SK-N-SH (cell line): ENCODE measurements around the gene HEBP1. TPM values are rescaled to one million over a fixed set of nuclear protein-coding genes. Genes with fewer than 3 reads are reported as not detected.

Experiments used
- CTCF ChIA-PET: fragments of 300-600, 350-600 bp; formaldehyde crosslinking; extraction: SDS; loops from one replicate; lab custom pipeline; 2021; lab: Yijun Ruan, JAX
- POLR2A ChIA-PET: fragments of 350-600 bp; sonication (Branson Sonifier 250); formaldehyde crosslinking; extraction: SDS; loops from one replicate; lab custom pipeline; 2020; ENCODE audit warnings: antibody characterized with exemption, inconsistent platforms; lab: Yijun Ruan, JAX
- DNase-seq: peaks from one replicate; pipeline ENCODE4 v3.0.0; 2012
- H2AFZ ChIP-seq: fragments of 200-600 bp; sonication (generic); 2 replicates; pipeline ENCODE4 v1.8.1; 2016; ENCODE audit warnings: antibody characterized with exemption, mild to moderate bottlenecking, low read depth
- H3F3A ChIP-seq: fragments of 200-600 bp; sonication (generic); replicated peaks from 2 replicates; pipeline ENCODE3; 2016; ENCODE audit warnings: antibody characterized with exemption, mild to moderate bottlenecking; ENCODE audit not compliant: insufficient read depth
- H3K27ac ChIP-seq, 2 experiments: fragments of 200-500 bp in 1 of 2; fragments of 200-600 bp in 1 of 2; sonication (Bioruptor generic) in 1 of 2; sonication (generic), shearing (Covaris generic) in 1 of 2; 2 replicates each; pipeline versions ENCODE4 v1.5.1 to v1.6.1; 2014 to 2016; ENCODE audit warnings: low read depth in 2 of 2, inconsistent platforms in 1 of 2, low read length in 1 of 2, mild to moderate bottlenecking in 1 of 2, mixed read lengths in 1 of 2
- H3K27me3 ChIP-seq: fragments of 200-600 bp; sonication (generic), shearing (Covaris generic); 2 replicates; pipeline ENCODE4 v1.6.1; 2016; ENCODE audit warnings: mixed run types; ENCODE audit not compliant: insufficient read depth
- H3K36me3 ChIP-seq, 2 experiments: fragments of 200-500 bp in 1 of 2; fragments of 200-600 bp in 1 of 2; sonication (Bioruptor generic) in 1 of 2; sonication (generic) in 1 of 2; replicated peaks in 1 of 2; 2 replicates each; pipeline versions ENCODE3 to v1.5.1; 2014 to 2016; ENCODE audit warnings: low read length in 1 of 2, mild to moderate bottlenecking in 1 of 2; ENCODE audit not compliant: insufficient read depth in 2 of 2, control insufficient read depth in 1 of 2
- H3K4me1 ChIP-seq, 2 experiments: fragments of 200-500 bp in 1 of 2; fragments of 200-600 bp in 1 of 2; sonication (Bioruptor generic) in 1 of 2; sonication (generic), shearing (Covaris generic) in 1 of 2; 2 replicates each; pipeline versions ENCODE4 v1.5.1 to v1.6.1; 2014 to 2016; ENCODE audit warnings: low read depth in 1 of 2, low read length in 1 of 2, mixed run types in 1 of 2; ENCODE audit not compliant: insufficient read depth in 2 of 2, control insufficient read depth in 1 of 2
- H3K4me2 ChIP-seq: fragments of 200-600 bp; sonication (generic), shearing (Covaris generic); 2 replicates; pipeline ENCODE4 v1.6.1; 2017; ENCODE audit warnings: mixed run types
- H3K4me3 ChIP-seq, 2 experiments: fragments of 200-500 bp in 1 of 2; fragments of 200-600 bp in 1 of 2; sonication (Bioruptor generic) in 1 of 2; sonication (generic), shearing (Covaris generic) in 1 of 2; 2 replicates each; pipeline versions ENCODE4 v1.5.1 to v1.8.1; 2014 to 2016; ENCODE audit warnings: low read depth in 2 of 2, inconsistent platforms in 1 of 2, low read length in 1 of 2, mild to moderate bottlenecking in 1 of 2, mixed read lengths in 1 of 2, moderate library complexity in 1 of 2
- H3K79me2 ChIP-seq: fragments of 200-600 bp; sonication (generic); 2 replicates; pipeline ENCODE4 v1.8.1; 2017; ENCODE audit warnings: mild to moderate bottlenecking; ENCODE audit not compliant: insufficient read depth
- H3K9ac ChIP-seq: fragments of 200-600 bp; sonication (generic); 2 replicates; pipeline ENCODE4 v1.6.1; 2017; ENCODE audit warnings: mixed run types
- H3K9me2 ChIP-seq: fragments of 200-600 bp; sonication (generic); 2 replicates; pipeline ENCODE4 v1.6.1; 2017; ENCODE audit warnings: mixed run types
- H3K9me3 ChIP-seq: fragments of 200-600 bp; sonication (generic); 2 replicates; pipeline ENCODE4 v1.6.1; 2017; ENCODE audit warnings: mixed run types, mild to moderate bottlenecking, moderate library complexity
- H4K20me1 ChIP-seq: fragments of 200-600 bp; sonication (generic); 2 replicates; pipeline ENCODE4 v1.6.1; 2017; ENCODE audit warnings: mild to moderate bottlenecking, mixed run types; ENCODE audit not compliant: insufficient read depth
- CTCF ChIP-seq: fragments of 200-600 bp; sonication (generic); IDR thresholded peaks from 2 replicates; pipeline ENCODE4 v1.6.1; 2017; ENCODE audit warnings: antibody characterized with exemption, mild to moderate bottlenecking, moderate library complexity
- EP300 ChIP-seq, 2 experiments: IDR thresholded peaks; 2 replicates each; pipeline versions ENCODE4 v1.4.0 to v1.6.1; 2012; ENCODE audit warnings: borderline replicate concordance in 1 of 2, low read depth in 1 of 2, low read length in 1 of 2
- GATA2 ChIP-seq: sonication (generic); formaldehyde crosslinking; IDR thresholded peaks from 2 replicates; pipeline ENCODE4 v1.5.0; 2020; ENCODE audit warnings: mild to moderate bottlenecking, missing genetic modification reagents
- JUND ChIP-seq: IDR thresholded peaks from 2 replicates; pipeline ENCODE4 v1.4.0; 2012
- NRF1 ChIP-seq: IDR thresholded peaks from 2 replicates; pipeline ENCODE4 v1.6.1; 2012; ENCODE audit warnings: low read depth, mild to moderate bottlenecking, low read length
- POLR2AphosphoS5 ChIP-seq: IDR thresholded peaks from 2 replicates; pipeline ENCODE4 v1.6.1; 2012; ENCODE audit warnings: low read depth, low read length
- RAD21 ChIP-seq: IDR thresholded peaks from 2 replicates; pipeline ENCODE4 v1.6.1; 2012; ENCODE audit warnings: mild to moderate bottlenecking, low read length
- REST ChIP-seq: IDR thresholded peaks from 2 replicates; pipeline ENCODE4 v1.6.1; 2012; ENCODE audit warnings: mild to moderate bottlenecking, low read depth, low read length, moderate library complexity
- RFX5 ChIP-seq: IDR thresholded peaks from 2 replicates; pipeline ENCODE4 v1.6.1; 2012; ENCODE audit warnings: mild to moderate bottlenecking, improper control_type of control experiment, low read length
- RXRA ChIP-seq: IDR thresholded peaks from 2 replicates; pipeline ENCODE4 v1.4.0; 2012; ENCODE audit warnings: low read depth, mild to moderate bottlenecking, borderline replicate concordance
- TAF1 ChIP-seq: IDR thresholded peaks from 2 replicates; pipeline ENCODE4 v1.6.1; 2012; ENCODE audit warnings: low read depth, mild to moderate bottlenecking, low read length, moderate library complexity, borderline replicate concordance
- USF1 ChIP-seq: IDR thresholded peaks from 2 replicates; pipeline ENCODE4 v1.4.0; 2012; ENCODE audit warnings: low read depth, borderline replicate concordance
- USF2 ChIP-seq: fragments of 150-350 bp; IDR thresholded peaks from 2 replicates; pipeline ENCODE4 v1.6.1; 2017; ENCODE audit warnings: antibody characterized with exemption, low read length, low read depth, borderline replicate concordance
- WGBS: methylation state at CpG from one replicate; pipeline ENCODE4 v1.1.6; 2017; ENCODE audit warnings: low lambda C conversion rate; 5-methylcytosine and 5-hydroxymethylcytosine counted together
- polyA plus RNA-seq, 3 experiments: library from polyadenylated mRNA; depleted of rRNA; stranded (reverse); fragments of >200 nt; gene quantifications; 2 replicates each; pipeline ENCODE4 v1.2.3, GENCODE V29; 2012

HEBP1 gene
- polyA plus RNA-seq, 1 of the 3 experiments (the other 2 are of a cell fraction), result 17.9 TPM

- POLR2A ChIA-PET, result no interaction called here
- H3K4me1 ChIP-seq, result no peaks in the 10 kb centered on the region
- H3K9me2 ChIP-seq, result no peaks in the 10 kb centered on the region
- no peak for DNase-seq
- H3K9me3 ChIP-seq, result no peaks in the 10 kb centered on the region
- no peaks in the 10 kb centered on the region for H3K79me2 ChIP-seq
- no peak overlapping the region for H3K27ac ChIP-seq
- H3K36me3 ChIP-seq, result no peaks in the 10 kb centered on the region
- no peaks in the 10 kb centered on the region for H3F3A ChIP-seq
- no peaks in the 10 kb centered on the region for H4K20me1 ChIP-seq
- H3K27me3 ChIP-seq, result no peaks in the 10 kb centered on the region; the same call in 1 of the 2 replicates
- H3K9ac ChIP-seq, result no peak overlapping the region
- CTCF ChIA-PET, result no interaction called here
- no peak overlapping the region for H2AFZ ChIP-seq
- H3K4me2 ChIP-seq, result no peak overlapping the region
- H3K4me3 ChIP-seq, result no peak overlapping the region
- TF ChIP-seq JUND, result no peak
- no peak for TF ChIP-seq RXRA
- no peak for TF ChIP-seq USF1
- no peak for TF ChIP-seq POLR2AphosphoS5
- no peak for TF ChIP-seq NRF1
- no peak for TF ChIP-seq GATA2 (CRISPR knock-in tag)
- TF ChIP-seq USF2, result no peak
- no peak for TF ChIP-seq RFX5
- no peak for TF ChIP-seq EP300 (IDR thresholded peaks at IDR 0.05; ENCODE audit: borderline replicate concordance in 1 of 2, low read depth in 1 of 2, low read length in 1 of 2)
- no peak for TF ChIP-seq REST
These were observed 27.4 kb upstream of the HEBP1 start for GRCh38 chr12:13027508-13027907.

GRCh38 chr12:13027032-13027431 is 27.0 kb upstream of the HEBP1 start:
- Histone ChIP-seq H3K27me3 (no peaks in the 10 kb centered on the region; the same call in 1 of the 2 replicates), H3K4me3 (no peak overlapping the region), H3K4me1 (no peaks in the 10 kb centered on the region), H3K9me2 (no peaks in the 10 kb centered on the region), H3F3A (no peaks in the 10 kb centered on the region), H4K20me1 (no peaks in the 10 kb centered on the region), H3K9me3 (no peaks in the 10 kb centered on the region), H3K36me3 (no peaks in the 10 kb centered on the region), H3K79me2 (no peaks in the 10 kb centered on the region), H3K4me2 (no peak overlapping the region), H3K9ac (no peak overlapping the region), H2AFZ (no peak overlapping the region), H3K27ac (no peak overlapping the region)
- 89% methylated on average over 2 of the region's 2 CpGs for WGBS
- ChIA-PET POLR2A (no interaction called here), CTCF (interaction anchor here (1.0 kb wide), 1 partner anchor 32 kb away, joined by 3 read pairs; no protein-coding TSS in a partner anchor)
- DNase-seq, result no peak
- TF ChIP-seq CTCF (no peak), TAF1 (no peak), RAD21 (no peak), RFX5 (no peak), REST (no peak), USF1 (no peak)
